ENCODE data around the gene ADCY10. TPM values are rescaled to one million over a fixed set of nuclear protein-coding genes. Genes with fewer than 3 reads are reported as not detected.
"Not testable (repeated sequence)": the region's sequence is repeated elsewhere in the genome, so short reads cannot be mapped to it uniquely, and the experiment has no call there.

ADCY10 gene
- total and polyA plus RNA-seq, 2 donors (not counting 1 experiment from before 2014, with no cell fraction given): 0.09 to 0.17 TPM

DNA sequence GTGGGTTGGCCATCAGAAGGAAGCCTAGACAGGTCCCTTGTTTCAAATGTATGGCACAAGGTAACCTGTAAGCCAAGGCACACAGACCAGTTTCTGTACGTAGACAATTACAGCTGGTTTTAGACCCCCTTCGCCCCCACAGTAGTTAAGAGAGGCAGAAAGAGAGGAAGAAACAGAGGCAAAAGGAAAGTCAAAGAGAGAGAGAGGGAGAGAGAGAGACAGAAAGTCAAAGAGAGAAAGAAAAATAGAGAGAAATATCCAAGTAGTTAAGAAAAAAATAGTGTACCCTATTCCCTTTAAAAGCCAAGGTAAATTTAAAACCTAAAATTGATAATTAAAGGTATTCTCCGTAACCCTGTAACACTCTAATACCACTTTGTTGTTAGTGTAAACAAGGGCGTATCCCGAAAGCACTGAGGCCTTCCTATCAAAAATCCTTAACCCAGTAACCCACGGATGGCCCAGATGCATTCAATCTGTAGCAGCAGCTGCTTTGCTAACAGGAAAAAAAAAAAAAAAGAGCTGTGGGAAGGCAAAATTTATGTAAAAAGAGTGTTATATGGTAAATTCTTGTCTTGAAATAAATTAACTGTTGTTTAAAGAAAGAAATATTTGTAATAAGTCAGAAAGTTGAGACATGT, 49.4 kb downstream of the ADCY10 start:
- peak in 1 of 2 donors; percentile 9 for DNase-seq (ENCODE audit: low read depth in 2 of 2)
- Histone ChIP-seq H2AFZ (ENCODE audit: low read length) (peak overlapping the region; percentile 29), H3K4me3 (replicated peaks in 1 of 4; ENCODE audit: control extremely low read depth in 1 of 4, insufficient read depth in 1 of 4, low read depth in 3 of 4, low read length in 4 of 4) (no peak overlapping the region), H3K27me3 (ENCODE audit: control insufficient read depth, insufficient read depth, low read length) (no peaks in the 10 kb centered on the region), H3K9me3 (ENCODE audit: control insufficient read depth, insufficient read depth, low read depth, low read length) (no peaks in the 10 kb centered on the region), H3K79me2 (ENCODE audit: control insufficient read depth, insufficient read depth, low read length) (no peaks in the 10 kb centered on the region), H3K36me3 (ENCODE audit: control insufficient read depth, insufficient read depth, low read length) (no peaks in the 10 kb centered on the region), H4K20me1 (ENCODE audit: control insufficient read depth, extremely low read depth, insufficient read depth, low read length) (no peaks in the 10 kb centered on the region), H3K27ac (ENCODE audit: insufficient read depth, low read length) (no peak overlapping the region), H3K4me2 (ENCODE audit: extremely low read depth, insufficient read depth, low read length) (no peak overlapping the region), H3K4me1 (ENCODE audit: control insufficient read depth, extremely low read depth, insufficient read depth, low read length) (no peaks in the 10 kb centered on the region), H3K9ac (ENCODE audit: insufficient read depth, low read length) (no peak overlapping the region)
- TF ChIP-seq, protein P1, sequence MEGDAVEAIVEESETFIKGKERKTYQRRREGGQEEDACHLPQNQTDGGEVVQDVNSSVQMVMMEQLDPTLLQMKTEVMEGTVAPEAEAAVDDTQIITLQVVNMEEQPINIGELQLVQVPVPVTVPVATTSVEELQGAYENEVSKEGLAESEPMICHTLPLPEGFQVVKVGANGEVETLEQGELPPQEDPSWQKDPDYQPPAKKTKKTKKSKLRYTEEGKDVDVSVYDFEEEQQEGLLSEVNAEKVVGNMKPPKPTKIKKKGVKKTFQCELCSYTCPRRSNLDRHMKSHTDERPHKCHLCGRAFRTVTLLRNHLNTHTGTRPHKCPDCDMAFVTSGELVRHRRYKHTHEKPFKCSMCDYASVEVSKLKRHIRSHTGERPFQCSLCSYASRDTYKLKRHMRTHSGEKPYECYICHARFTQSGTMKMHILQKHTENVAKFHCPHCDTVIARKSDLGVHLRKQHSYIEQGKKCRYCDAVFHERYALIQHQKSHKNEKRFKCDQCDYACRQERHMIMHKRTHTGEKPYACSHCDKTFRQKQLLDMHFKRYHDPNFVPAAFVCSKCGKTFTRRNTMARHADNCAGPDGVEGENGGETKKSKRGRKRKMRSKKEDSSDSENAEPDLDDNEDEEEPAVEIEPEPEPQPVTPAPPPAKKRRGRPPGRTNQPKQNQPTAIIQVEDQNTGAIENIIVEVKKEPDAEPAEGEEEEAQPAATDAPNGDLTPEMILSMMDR (conservative IDR thresholded peaks at IDR 0.05 in 1 of 2, IDR thresholded peaks at IDR 0.05 in 1 of 2; ENCODE audit: low read depth in 1 of 2, low read length in 2 of 2): no peak
- TF ChIP-seq EZH2 (IDR thresholded peaks at IDR 0.05; ENCODE audit: low read length, missing control alignments): no peak

- Histone ChIP-seq H3K4me3 (replicated peaks in 1 of 4; ENCODE audit: control extremely low read depth in 1 of 4, insufficient read depth in 1 of 4, low read depth in 3 of 4, low read length in 4 of 4) (no peak overlapping the region), H3K9me3 (ENCODE audit: control insufficient read depth, insufficient read depth, low read depth, low read length) (no peaks in the 10 kb centered on the region)
- TF ChIP-seq, protein P1 (conservative IDR thresholded peaks at IDR 0.05 in 1 of 2, IDR thresholded peaks at IDR 0.05 in 1 of 2; ENCODE audit: low read depth in 1 of 2, low read length in 2 of 2): no peak
- TF ChIP-seq EZH2 (IDR thresholded peaks at IDR 0.05; ENCODE audit: low read length, missing control alignments): no peak
Observed at GRCh38 chr1:167863921-167864279, 50.0 kb downstream of the ADCY10 start.

GRCh38 chr1:167863191-167863920, 50.6 kb downstream of the ADCY10 start:
- not testable (repeated sequence) for H3K27me3 ChIP-seq (ENCODE audit: control insufficient read depth, insufficient read depth, low read length); H2AFZ ChIP-seq (ENCODE audit: low read length); H3K9ac ChIP-seq (ENCODE audit: insufficient read depth, low read length); H3K4me2 ChIP-seq (ENCODE audit: extremely low read depth, insufficient read depth, low read length); H3K4me1 ChIP-seq (ENCODE audit: control insufficient read depth, extremely low read depth, insufficient read depth, low read length); H3K36me3 ChIP-seq (ENCODE audit: control insufficient read depth, insufficient read depth, low read length); H3K79me2 ChIP-seq (ENCODE audit: control insufficient read depth, insufficient read depth, low read length); H3K27ac ChIP-seq (ENCODE audit: insufficient read depth, low read length); H3K9me3 ChIP-seq (ENCODE audit: control insufficient read depth, insufficient read depth, low read depth, low read length); H3K4me3 ChIP-seq (replicated peaks in 1 of 4; ENCODE audit: control extremely low read depth in 1 of 4, insufficient read depth in 1 of 4, low read depth in 3 of 4, low read length in 4 of 4); DNase-seq (ENCODE audit: low read depth in 2 of 2); H4K20me1 ChIP-seq (ENCODE audit: control insufficient read depth, extremely low read depth, insufficient read depth, low read length)

More at GRCh38 chr1:167863921-167864279, 50.0 kb downstream of the ADCY10 start:
- no peaks in the 10 kb centered on the region for H3K27me3 ChIP-seq (ENCODE audit: control insufficient read depth, insufficient read depth, low read length)
- H3K79me2 ChIP-seq (ENCODE audit: control insufficient read depth, insufficient read depth, low read length): no peaks in the 10 kb centered on the region
- no peak for DNase-seq (ENCODE audit: low read depth in 2 of 2)
- H3K4me1 ChIP-seq (ENCODE audit: control insufficient read depth, extremely low read depth, insufficient read depth, low read length): no peaks in the 10 kb centered on the region
- H3K9ac ChIP-seq (ENCODE audit: insufficient read depth, low read length): no peak overlapping the region
- H2AFZ ChIP-seq (ENCODE audit: low read length): no peak overlapping the region
- H3K4me2 ChIP-seq (ENCODE audit: extremely low read depth, insufficient read depth, low read length): no peak overlapping the region
- H4K20me1 ChIP-seq (ENCODE audit: control insufficient read depth, extremely low read depth, insufficient read depth, low read length): no peaks in the 10 kb centered on the region
- H3K36me3 ChIP-seq (ENCODE audit: control insufficient read depth, insufficient read depth, low read length): no peaks in the 10 kb centered on the region
- no peak overlapping the region for H3K27ac ChIP-seq (ENCODE audit: insufficient read depth, low read length)

All from fibroblast of lung (primary cell).